ENCODE data around the gene AHDC1.

DNA sequence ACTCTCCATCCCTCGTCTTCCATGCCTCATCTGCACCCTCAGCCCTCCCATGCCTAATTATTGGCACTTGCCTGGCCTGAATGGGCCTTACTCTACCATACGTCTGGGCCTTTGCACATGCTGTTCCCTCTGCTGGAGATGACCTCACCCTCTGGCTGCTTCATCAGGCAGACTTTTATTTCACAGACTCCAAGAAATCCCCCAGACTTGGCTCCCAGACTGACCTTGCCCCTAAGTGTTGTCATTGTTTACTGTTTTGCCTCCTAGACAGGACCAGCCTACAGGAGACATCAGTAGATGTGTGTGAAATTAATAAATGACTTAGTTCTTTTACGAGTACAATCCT, 5.2 kb upstream of the AHDC1 start:
- TF ChIP-seq, protein P1, sequence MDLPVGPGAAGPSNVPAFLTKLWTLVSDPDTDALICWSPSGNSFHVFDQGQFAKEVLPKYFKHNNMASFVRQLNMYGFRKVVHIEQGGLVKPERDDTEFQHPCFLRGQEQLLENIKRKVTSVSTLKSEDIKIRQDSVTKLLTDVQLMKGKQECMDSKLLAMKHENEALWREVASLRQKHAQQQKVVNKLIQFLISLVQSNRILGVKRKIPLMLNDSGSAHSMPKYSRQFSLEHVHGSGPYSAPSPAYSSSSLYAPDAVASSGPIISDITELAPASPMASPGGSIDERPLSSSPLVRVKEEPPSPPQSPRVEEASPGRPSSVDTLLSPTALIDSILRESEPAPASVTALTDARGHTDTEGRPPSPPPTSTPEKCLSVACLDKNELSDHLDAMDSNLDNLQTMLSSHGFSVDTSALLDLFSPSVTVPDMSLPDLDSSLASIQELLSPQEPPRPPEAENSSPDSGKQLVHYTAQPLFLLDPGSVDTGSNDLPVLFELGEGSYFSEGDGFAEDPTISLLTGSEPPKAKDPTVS (IDR thresholded peaks at IDR 0.05; ENCODE audit: low read depth, low read length) = no peak
- TF ChIP-seq SP1 (IDR thresholded peaks at IDR 0.05; ENCODE audit: low read depth, low read length) (no peak), YY1 (IDR thresholded peaks at IDR 0.05; ENCODE audit: low read depth, low read length) (no peak), CREB1 (IDR thresholded peaks at IDR 0.05; ENCODE audit: low read depth) (no peak), TAF1 (IDR thresholded peaks at IDR 0.05; ENCODE audit: borderline replicate concordance, low read depth, low read length) (no peak), FOXM1 (IDR thresholded peaks at IDR 0.05; ENCODE audit: low read depth, low read length) (no peak), POU2F2 (IDR thresholded peaks at IDR 0.05; ENCODE audit: borderline replicate concordance, low read depth, low read length) (no peak), ZNF207 (IDR thresholded peaks at IDR 0.05; ENCODE audit: borderline replicate concordance) (no peak), JUNB (IDR thresholded peaks at IDR 0.05) (no peak)
- TF ChIP-seq, protein P2, sequence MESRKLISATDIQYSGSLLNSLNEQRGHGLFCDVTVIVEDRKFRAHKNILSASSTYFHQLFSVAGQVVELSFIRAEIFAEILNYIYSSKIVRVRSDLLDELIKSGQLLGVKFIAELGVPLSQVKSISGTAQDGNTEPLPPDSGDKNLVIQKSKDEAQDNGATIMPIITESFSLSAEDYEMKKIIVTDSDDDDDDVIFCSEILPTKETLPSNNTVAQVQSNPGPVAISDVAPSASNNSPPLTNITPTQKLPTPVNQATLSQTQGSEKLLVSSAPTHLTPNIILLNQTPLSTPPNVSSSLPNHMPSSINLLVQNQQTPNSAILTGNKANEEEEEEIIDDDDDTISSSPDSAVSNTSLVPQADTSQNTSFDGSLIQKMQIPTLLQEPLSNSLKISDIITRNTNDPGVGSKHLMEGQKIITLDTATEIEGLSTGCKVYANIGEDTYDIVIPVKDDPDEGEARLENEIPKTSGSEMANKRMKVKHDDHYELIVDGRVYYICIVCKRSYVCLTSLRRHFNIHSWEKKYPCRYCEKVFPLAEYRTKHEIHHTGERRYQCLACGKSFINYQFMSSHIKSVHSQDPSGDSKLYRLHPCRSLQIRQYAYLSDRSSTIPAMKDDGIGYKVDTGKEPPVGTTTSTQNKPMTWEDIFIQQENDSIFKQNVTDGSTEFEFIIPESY (IDR thresholded peaks at IDR 0.05) = no peak
- TF ChIP-seq, protein P3, sequence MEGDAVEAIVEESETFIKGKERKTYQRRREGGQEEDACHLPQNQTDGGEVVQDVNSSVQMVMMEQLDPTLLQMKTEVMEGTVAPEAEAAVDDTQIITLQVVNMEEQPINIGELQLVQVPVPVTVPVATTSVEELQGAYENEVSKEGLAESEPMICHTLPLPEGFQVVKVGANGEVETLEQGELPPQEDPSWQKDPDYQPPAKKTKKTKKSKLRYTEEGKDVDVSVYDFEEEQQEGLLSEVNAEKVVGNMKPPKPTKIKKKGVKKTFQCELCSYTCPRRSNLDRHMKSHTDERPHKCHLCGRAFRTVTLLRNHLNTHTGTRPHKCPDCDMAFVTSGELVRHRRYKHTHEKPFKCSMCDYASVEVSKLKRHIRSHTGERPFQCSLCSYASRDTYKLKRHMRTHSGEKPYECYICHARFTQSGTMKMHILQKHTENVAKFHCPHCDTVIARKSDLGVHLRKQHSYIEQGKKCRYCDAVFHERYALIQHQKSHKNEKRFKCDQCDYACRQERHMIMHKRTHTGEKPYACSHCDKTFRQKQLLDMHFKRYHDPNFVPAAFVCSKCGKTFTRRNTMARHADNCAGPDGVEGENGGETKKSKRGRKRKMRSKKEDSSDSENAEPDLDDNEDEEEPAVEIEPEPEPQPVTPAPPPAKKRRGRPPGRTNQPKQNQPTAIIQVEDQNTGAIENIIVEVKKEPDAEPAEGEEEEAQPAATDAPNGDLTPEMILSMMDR (IDR thresholded peaks at IDR 0.05 in 2 of 3, conservative IDR thresholded peaks at IDR 0.05 in 1 of 3; ENCODE audit: control insufficient read depth in 2 of 3, extremely low read depth in 1 of 3, insufficient read depth in 1 of 3, low read depth in 3 of 3, low read length in 3 of 3) = no peak
